IPS-18c (cell line): ENCODE measurements around the gene KRTAP3-3.

Source experiments
- H3K4me3 ChIP-seq: 2 replicates; pipeline ENCODE4 v1.7.0; 2013; ENCODE audit warnings: low read depth, mild to moderate bottlenecking, low read length, moderate library complexity; ENCODE audit not compliant: insufficient read depth
- H3K9me3 ChIP-seq: one replicate; pipeline ENCODE4 v1.6.1; 2013; ENCODE audit warnings: mild to moderate bottlenecking, low read length, moderate library complexity; ENCODE audit not compliant: control insufficient read depth, insufficient read depth

The KRTAP3-3 gene

DNA sequence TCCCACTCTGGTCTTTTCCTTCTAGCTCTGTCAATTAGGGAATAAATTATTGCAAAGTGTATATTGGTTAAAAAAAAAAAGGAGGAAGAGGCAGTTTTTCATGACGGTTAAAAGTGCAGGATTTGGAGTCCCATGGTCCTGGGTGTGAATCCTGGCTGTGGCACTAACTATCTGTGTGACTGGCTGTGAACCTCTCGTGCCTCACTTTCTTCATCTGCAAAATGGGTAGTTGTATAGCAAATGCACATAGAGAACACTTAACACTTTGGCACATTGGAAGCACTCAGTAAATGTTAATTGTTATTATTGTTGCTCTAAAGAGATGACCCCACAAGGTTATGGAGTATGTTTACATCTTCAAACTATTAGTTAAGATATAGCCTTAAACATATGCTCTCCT is 46.0 kb downstream of the KRTAP3-3 start:
- Histone ChIP-seq H3K4me3 (no peak overlapping the region), H3K9me3 (no peaks in the 10 kb centered on the region)

DNA sequence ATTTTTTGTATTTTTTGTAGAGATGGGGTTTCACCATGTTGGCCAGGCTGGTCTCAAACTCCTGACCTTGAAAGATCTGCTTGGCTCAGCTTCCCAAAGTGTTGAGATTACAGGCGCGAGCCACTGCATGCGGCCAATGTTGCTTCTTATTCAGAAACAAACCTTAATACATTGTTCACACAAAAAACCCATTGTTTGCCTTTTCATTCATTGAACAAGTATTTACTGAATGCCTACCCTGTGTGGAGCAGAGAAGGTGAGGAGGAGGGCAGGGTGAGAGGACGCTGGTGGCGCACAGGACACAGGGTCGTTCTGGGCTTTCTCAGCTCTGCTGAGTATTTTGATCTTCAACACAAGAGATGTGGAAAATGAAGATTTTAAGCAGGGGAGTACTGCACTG is 48.5 kb downstream of the KRTAP3-3 start:
- Histone ChIP-seq H3K4me3 (no peak overlapping the region), H3K9me3 (no peaks in the 10 kb centered on the region)

DNA sequence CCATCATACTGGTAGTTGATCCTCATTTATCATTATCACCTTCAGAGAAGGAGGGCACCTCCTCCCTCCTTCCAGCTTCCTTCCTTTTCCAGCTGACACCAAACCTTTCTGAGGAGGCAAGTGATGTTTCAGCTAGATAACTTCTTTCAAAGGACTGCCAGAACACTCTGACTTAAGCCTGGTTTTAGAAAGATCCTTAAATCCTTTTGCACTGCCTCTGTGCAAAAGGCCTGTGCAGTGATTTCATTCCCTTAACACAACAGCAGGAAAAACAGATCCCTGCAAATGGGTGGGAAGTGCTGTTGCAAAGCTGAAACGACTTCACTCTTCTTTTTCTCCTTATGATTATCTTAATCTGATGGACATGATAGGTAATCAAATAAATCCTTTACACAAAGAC is 49.4 kb downstream of the KRTAP3-3 start:
- Histone ChIP-seq H3K4me3 (no peak overlapping the region), H3K9me3 (no peaks in the 10 kb centered on the region)
